Breast epithelium (tissue), 4 donors: ENCODE measurements around the gene AKT3. TPM values are rescaled to one million over a fixed set of nuclear protein-coding genes. Genes with fewer than 3 reads are reported as not detected.

Source experiments
- DNase-seq, 2 donors: peaks; one replicate each; pipeline ENCODE4 v3.0.0-alpha.2; 2019; ENCODE audit warnings: low spot score in 2 of 2
- H3K27ac ChIP-seq, 2 donors: fragments of 200-600 bp; sonication (generic) in 1 of 2; one replicate each; pipeline ENCODE4 v1.5.1; 2016 to 2019; ENCODE audit warnings: mild to moderate bottlenecking in 1 of 2
- H3K27me3 ChIP-seq, 2 donors: fragments of 200-600 bp; sonication (generic) in 1 of 2; one replicate each; pipeline versions ENCODE4 v1.5.1 to v1.6.0; 2017 to 2019; ENCODE audit warnings: control low read depth in 1 of 2, mild to moderate bottlenecking in 1 of 2
- H3K36me3 ChIP-seq: fragments of 200-600 bp; one replicate; pipeline ENCODE4 v1.5.1; 2019
- H3K4me1 ChIP-seq, 2 donors: fragments of 200-600 bp; sonication (generic); one replicate each; pipeline ENCODE4 v1.5.1; 2016 to 2019; ENCODE audit warnings: control low read depth in 1 of 2
- H3K4me3 ChIP-seq, 3 donors: fragments of 200-600 bp; sonication (generic); 1 replicate in 2 of 3; 2 replicates in 1 of 3; pipeline ENCODE4 v1.5.1; 2016 to 2019; ENCODE audit warnings: mild to moderate bottlenecking in 3 of 3, moderate library complexity in 2 of 3
- H3K9me3 ChIP-seq, 2 donors: fragments of 200-600 bp; sonication (generic) in 1 of 2; one replicate each; pipeline ENCODE4 v1.5.1; 2016 to 2019; ENCODE audit warnings: control low read depth in 1 of 2
- POLR2A ChIP-seq: fragments of 450-650 bp; IDR thresholded peaks from one replicate; pipeline ENCODE4 v1.6.1; 2016; ENCODE audit warnings: antibody characterized with exemption, mild to moderate bottlenecking, moderate library complexity
- POLR2AphosphoS5 ChIP-seq, 3 donors: sonication (generic); formaldehyde crosslinking; IDR thresholded peaks; one replicate each; pipeline ENCODE4 v1.6.1; 2017; ENCODE audit warnings: antibody characterized with exemption in 3 of 3
- intact Hi-C: fragments of 100-400 bp; cut with DNase I; formaldehyde crosslinking; loops from one replicate; pipeline ENCODE4 v1.15.1; 2023; ENCODE audit warnings: low total_unique reads
- total RNA-seq, 3 donors: library from RNA; depleted of rRNA; stranded (reverse); fragments of >200 nt; gene quantifications; one replicate each; pipeline ENCODE4 v1.1.0, GENCODE V29; 2016
- TF ChIP-seq, protein P1 (sequence below), 3 donors: fragments of 450-650 bp; IDR thresholded peaks; one replicate each; pipeline ENCODE4 v1.5.1; 2016 to 2017; ENCODE audit warnings: antibody characterized with exemption in 3 of 3, mild to moderate bottlenecking in 3 of 3, moderate library complexity in 3 of 3

The AKT3 gene
- total RNA-seq, 3 donors from 2014 or later: 49.6 to 58.7 (median 58.7) TPM

DNA sequence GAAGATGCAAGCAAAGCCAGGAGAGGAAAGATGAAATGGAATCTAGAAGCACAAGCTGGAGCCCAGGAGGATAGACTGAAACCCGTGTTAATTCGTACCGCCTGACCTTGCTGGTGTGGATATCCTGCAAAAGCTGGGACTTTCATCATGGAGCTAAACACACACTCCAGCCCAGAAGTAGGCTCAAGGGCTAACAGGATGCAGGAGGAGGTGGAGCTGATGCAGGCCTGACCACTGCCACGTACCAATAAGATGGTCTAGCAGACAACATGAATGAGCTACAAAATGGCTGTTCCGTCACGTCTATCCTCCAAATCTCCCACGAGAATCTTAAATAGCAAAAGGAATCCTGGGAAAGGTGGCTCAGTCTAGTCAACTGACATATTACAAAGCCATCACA is 323.9 kb downstream of the AKT3 start:
- no peak overlapping the region for H3K4me3 ChIP-seq
- no peak for DNase-seq
- intact Hi-C loops: no loop called here
- no peak overlapping the region for H3K27ac ChIP-seq
- no peaks in the 10 kb centered on the region for H3K36me3 ChIP-seq
- H3K9me3 ChIP-seq: no peaks in the 10 kb centered on the region
- TF ChIP-seq POLR2A (no peak), POLR2AphosphoS5 (IDR thresholded peaks at IDR 0.05) (no peak)
- TF ChIP-seq, protein P1, sequence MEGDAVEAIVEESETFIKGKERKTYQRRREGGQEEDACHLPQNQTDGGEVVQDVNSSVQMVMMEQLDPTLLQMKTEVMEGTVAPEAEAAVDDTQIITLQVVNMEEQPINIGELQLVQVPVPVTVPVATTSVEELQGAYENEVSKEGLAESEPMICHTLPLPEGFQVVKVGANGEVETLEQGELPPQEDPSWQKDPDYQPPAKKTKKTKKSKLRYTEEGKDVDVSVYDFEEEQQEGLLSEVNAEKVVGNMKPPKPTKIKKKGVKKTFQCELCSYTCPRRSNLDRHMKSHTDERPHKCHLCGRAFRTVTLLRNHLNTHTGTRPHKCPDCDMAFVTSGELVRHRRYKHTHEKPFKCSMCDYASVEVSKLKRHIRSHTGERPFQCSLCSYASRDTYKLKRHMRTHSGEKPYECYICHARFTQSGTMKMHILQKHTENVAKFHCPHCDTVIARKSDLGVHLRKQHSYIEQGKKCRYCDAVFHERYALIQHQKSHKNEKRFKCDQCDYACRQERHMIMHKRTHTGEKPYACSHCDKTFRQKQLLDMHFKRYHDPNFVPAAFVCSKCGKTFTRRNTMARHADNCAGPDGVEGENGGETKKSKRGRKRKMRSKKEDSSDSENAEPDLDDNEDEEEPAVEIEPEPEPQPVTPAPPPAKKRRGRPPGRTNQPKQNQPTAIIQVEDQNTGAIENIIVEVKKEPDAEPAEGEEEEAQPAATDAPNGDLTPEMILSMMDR (IDR thresholded peaks at IDR 0.05): no peak
- no peaks in the 10 kb centered on the region for H3K4me1 ChIP-seq
- H3K27me3 ChIP-seq: no peaks in the 10 kb centered on the region

DNA sequence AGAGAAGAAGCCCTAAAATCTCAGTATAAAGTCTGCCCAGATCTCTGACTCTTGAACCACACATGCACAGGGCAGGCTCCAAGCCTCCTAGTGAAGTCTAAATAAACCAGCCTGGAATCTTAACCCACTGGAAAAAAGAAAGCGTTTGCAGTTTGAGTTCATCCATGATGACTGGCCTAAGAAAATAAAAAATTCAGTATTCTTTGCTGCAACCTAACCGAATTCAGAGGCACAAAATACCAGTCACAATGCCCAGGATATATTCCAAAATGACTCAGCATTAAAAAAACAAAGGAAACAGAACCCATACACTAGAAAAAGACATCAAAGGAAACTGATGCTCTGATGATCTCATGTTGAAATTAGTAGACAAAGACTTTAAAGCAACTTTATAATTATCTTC is 325.0 kb downstream of the AKT3 start:
- DNase-seq: no peak
- H3K27ac ChIP-seq: no peak overlapping the region
- no peak overlapping the region for H3K4me3 ChIP-seq
- H3K4me1 ChIP-seq: no peaks in the 10 kb centered on the region
- no peak for TF ChIP-seq POLR2A
- TF ChIP-seq, protein P1 (IDR thresholded peaks at IDR 0.05): no peak
- no peak for TF ChIP-seq POLR2AphosphoS5 (IDR thresholded peaks at IDR 0.05)
- no peaks in the 10 kb centered on the region for H3K36me3 ChIP-seq
- H3K27me3 ChIP-seq: no peaks in the 10 kb centered on the region
- intact Hi-C loops: no loop called here
- H3K9me3 ChIP-seq: no peaks in the 10 kb centered on the region

DNA sequence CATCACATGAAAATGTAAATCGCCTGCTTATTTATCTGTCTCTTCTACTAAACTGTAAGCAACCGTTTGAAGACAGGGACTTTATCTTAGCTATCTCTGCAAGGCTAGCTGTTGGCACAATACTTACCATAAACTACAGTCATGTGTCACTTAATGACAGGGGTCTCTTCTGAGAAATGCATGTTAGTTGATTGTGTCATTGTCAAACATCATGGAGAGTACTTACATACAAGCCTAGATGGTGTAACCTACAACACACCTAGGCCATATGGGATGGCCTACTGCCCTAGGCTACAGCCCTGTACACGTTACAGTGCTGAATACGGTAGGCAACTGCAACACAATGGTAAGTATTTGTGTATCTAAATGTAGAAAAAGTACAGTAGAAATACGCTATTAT is 326.3 kb downstream of the AKT3 start:
- TF ChIP-seq POLR2AphosphoS5 (IDR thresholded peaks at IDR 0.05): no peak
- no peak for TF ChIP-seq POLR2A
- TF ChIP-seq, protein P1 (IDR thresholded peaks at IDR 0.05): no peak
- no peak overlapping the region for H3K27ac ChIP-seq
- no peak overlapping the region for H3K4me3 ChIP-seq
- no peaks in the 10 kb centered on the region for H3K36me3 ChIP-seq
- intact Hi-C loops: no loop called here
- no peak for DNase-seq
- H3K27me3 ChIP-seq: no peaks in the 10 kb centered on the region
- H3K9me3 ChIP-seq: no peaks in the 10 kb centered on the region
- H3K4me1 ChIP-seq: no peaks in the 10 kb centered on the region

DNA sequence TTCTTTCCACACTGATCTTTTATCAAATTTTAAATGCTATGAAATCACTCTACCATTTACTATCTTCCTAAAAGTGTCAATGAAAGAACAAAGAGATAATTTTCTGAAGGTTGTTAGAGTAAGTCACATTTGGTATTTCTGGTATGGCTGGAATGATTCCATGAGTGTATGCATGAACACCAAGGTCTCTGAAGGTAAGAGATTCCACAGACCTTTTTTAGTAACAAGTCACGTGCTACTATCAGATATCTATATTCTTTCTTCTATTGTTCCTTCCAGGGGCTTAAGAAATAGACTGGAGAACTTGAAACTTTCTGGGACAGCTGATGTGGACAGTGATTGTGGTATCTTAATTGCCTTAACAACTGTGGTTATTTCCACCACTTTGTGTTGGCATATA is 329.2 kb downstream of the AKT3 start:
- intact Hi-C loops: no loop called here
- no peaks in the 10 kb centered on the region for H3K4me1 ChIP-seq
- H3K27me3 ChIP-seq: no peaks in the 10 kb centered on the region
- DNase-seq: no peak
- TF ChIP-seq, protein P1 (IDR thresholded peaks at IDR 0.05): no peak
- TF ChIP-seq POLR2AphosphoS5 (IDR thresholded peaks at IDR 0.05) (no peak), POLR2A (no peak)
- H3K27ac ChIP-seq: no peak overlapping the region
- H3K36me3 ChIP-seq: no peaks in the 10 kb centered on the region
- no peak overlapping the region for H3K4me3 ChIP-seq
- H3K9me3 ChIP-seq: peaks cover 4% of the 10 kb centered on the region in 2 donors

DNA sequence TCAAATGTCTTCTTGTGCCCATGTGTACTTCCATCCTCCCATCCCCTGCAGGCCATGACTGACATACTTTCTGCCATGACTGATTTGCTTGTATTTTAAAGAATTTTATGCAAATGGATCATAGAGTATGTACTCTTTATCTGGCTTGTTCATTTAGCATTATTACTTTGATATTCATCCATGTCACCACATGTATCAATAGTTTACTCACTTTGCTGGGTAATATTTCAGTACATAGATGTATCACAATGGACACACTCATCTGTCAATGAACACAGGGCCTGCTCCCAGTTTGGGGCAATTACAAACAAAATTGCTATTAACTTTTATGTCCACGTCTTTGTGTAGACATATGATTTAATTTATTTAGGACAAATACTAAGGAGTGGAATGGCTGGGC is 335.1 kb downstream of the AKT3 start:
- no peaks in the 10 kb centered on the region for H3K36me3 ChIP-seq
- H3K27ac ChIP-seq: no peak overlapping the region
- no peak overlapping the region for H3K4me3 ChIP-seq
- H3K4me1 ChIP-seq: no peaks in the 10 kb centered on the region
- no peak for DNase-seq
- no peaks in the 10 kb centered on the region for H3K27me3 ChIP-seq
- intact Hi-C loops: no loop called here
- TF ChIP-seq, protein P1 (IDR thresholded peaks at IDR 0.05): no peak
- TF ChIP-seq POLR2AphosphoS5 (IDR thresholded peaks at IDR 0.05): no peak
- no peak for TF ChIP-seq POLR2A
- H3K9me3 ChIP-seq: peaks cover 4% of the 10 kb centered on the region in 2 donors
